HL-60 (cell line): ENCODE measurements around the gene ABHD17B.

ENCODE experiments used
- POLR2AphosphoS5 ChIP-seq: IDR thresholded peaks from 2 replicates; pipeline ENCODE4 v1.6.1; 2012; ENCODE audit warnings: low read depth
- TF ChIP-seq, protein P1 (sequence below): IDR thresholded peaks from one replicate; pipeline ENCODE4 v1.5.1; 2011; ENCODE audit warnings: low read length, control low read depth, inconsistent platforms; ENCODE audit not compliant: insufficient read depth

DNA sequence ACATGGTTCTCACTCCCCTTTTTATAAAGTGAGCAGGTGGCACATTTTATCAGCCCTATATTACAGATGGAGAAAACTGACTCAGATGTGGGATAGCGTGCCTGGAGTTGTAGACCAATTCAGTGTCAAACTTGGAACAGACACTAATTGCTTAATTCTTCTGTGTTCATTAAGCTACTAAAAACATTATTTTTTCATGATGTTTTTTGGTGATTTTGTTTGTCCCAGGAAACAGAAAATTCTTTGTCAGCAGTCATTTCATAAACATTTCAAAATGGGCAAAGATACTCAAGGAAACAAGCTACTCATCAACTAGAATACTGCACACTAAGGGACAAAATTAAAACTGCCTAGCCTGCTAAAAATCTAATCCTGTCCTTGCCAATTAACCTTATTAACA lies 2.2 kb downstream of the ABHD17B start:
- TF ChIP-seq, protein P1, sequence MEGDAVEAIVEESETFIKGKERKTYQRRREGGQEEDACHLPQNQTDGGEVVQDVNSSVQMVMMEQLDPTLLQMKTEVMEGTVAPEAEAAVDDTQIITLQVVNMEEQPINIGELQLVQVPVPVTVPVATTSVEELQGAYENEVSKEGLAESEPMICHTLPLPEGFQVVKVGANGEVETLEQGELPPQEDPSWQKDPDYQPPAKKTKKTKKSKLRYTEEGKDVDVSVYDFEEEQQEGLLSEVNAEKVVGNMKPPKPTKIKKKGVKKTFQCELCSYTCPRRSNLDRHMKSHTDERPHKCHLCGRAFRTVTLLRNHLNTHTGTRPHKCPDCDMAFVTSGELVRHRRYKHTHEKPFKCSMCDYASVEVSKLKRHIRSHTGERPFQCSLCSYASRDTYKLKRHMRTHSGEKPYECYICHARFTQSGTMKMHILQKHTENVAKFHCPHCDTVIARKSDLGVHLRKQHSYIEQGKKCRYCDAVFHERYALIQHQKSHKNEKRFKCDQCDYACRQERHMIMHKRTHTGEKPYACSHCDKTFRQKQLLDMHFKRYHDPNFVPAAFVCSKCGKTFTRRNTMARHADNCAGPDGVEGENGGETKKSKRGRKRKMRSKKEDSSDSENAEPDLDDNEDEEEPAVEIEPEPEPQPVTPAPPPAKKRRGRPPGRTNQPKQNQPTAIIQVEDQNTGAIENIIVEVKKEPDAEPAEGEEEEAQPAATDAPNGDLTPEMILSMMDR = no peak
- no peak for TF ChIP-seq POLR2AphosphoS5
